Measurements from ENCODE around the gene RER1.

Gene RER1

GRCh38 chr1:2409745-2410144, 18.1 kb downstream of the RER1 start:
- no peak for DNase-seq

- no peak for DNase-seq
Observed at GRCh38 chr1:2411801-2412394, 20.3 kb downstream of the RER1 start.

DNA sequence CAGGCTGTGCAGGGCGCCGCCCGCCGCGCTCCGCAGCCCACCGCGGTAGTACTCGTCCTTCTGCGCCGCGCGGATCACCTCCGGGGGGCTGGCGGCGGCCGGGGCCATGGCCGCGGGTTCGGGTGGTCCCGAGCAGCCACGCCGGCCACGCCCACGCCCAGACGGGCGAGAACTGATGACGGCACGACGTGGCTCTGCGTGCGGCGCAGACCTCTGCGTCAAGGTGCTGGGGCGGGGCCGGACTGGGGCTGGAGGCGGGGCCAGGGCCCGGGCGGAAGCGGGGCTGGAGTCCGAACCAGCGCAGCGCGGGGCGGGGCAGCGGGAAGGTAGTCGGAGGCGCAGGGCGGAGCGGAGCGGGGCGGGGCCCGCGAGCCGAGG, 20.7 kb downstream of the RER1 start, which contains the start of gene PEX10:
Gene PEX10, minus strand, starts transcription at position 170 of the 378 bp plus-strand sequence. Its CDS starts 62 bp downstream, at position 108.
- DNase-seq = peak; percentile 97

GRCh38 chr1:2412773-2413494, 21.3 kb downstream of the RER1 start:
- DNase-seq = no peak

DNA sequence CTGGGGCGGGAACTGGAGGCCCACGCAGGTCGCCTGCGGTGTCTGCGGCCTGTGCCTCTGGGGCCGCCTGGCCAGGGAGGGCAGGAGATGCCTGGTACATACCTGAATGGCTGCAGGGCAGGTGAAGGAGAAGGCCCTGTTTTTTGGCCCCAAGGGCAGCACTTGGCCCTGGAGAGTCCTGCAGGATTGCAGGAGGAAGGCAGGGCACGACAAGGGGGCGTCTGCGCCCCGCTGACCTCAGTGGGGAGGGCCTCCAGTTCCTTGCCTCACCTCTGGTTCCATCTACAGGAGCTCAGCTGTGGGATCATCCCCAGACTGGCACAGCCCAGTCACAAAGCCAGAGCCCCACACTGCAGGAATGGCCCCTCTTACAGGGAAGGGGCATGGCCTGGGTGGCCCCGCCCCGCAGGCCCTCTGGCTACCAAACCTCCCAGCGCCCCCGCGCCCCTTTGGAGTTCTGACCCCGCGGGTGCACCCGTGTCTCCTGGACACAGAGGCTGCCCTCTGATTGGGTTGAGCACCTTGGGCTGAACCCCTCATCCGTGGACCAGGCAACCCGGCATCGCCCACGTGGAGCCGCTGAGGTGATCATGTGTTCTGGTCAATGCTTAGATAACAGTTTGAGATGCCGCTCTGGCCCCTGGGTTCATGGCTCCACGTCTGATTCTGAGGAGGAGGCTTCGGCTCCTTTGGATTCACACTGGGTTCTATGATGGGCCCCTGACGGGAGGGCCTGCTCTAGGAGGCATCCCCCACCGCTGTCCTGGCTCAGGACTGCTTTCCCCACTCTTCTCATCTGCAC, 22.1 kb downstream of the RER1 start:
- no peak for DNase-seq

DNA sequence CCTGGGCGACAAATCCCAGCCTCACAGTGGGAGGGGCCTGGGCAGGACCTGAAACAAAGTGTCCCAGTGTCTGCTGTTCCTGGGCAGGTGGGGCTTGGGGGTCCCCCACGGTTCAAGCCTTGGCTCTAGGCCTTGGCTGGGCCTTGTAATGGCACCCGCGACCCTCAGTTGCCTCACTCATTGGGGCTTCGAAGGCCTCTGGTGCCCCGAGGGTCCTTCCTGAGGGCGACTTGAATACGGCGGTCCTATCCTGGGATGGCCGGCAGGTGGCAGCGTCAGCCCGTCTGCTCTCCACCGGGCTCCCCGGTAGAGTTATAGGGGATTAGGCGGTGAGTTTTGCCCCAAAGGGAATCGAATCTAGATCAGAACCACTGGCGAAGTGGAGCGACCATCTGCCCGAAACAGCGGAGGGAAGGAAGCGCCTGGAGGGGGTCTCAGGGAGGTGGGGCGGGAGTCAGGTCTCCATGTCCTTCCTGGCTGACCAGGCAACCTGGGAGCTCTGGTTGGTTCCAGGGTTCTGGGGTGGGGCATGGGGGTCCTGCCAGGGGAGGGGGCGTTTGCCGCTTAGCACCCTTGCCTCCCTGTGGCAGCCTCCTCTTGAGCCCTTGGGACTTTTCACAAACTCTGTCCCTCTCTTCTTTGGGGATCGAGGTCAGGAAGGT, 22.8 kb downstream of the RER1 start:
- DNase-seq = peak; percentile 76

GRCh38 chr1:2415337-2415736, 23.7 kb downstream of the RER1 start:
- no peak for DNase-seq

DNA sequence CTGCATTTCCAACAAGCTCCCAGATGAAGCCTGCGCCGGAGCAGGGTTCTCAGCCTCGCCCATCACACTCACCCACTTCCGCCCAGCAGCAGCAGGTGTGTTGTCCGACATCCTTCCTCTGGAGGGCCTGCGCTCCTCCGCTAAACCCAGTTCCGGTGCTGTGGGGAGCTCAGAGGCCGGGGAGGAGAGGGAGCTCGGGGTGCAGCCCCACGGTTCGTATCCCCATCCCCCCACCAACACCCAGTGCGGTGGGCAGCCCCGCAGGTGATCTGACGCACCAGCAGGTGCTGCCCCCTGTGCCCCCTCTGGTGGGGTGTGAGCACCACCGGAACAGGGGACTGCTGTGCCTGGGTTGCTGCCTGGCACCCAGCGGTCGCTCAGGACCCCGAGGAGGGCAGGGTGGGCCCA, 24.2 kb downstream of the RER1 start:
- peak; percentile 44 for DNase-seq

DNA sequence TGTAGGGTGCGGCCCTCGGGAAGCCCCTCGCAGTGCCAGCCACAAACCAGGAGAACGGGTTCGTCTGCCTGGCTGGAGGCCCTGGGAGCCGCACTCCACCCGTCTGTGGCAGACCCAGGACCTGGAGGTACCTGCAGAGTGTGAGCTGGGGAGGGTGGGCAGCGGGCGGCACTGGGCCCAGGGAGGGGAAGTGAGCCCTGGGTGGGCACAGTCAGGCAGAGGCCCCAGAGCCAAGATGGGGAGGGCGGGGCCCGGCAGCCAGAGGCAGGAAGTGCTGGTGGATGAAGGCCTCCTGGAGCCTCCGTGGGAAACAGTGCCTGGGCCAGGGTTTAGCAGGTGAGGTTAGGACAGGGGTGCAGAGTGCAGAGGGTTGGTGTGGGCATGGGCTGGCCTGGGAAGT, 24.8 kb downstream of the RER1 start:
- no peak for DNase-seq

DNA sequence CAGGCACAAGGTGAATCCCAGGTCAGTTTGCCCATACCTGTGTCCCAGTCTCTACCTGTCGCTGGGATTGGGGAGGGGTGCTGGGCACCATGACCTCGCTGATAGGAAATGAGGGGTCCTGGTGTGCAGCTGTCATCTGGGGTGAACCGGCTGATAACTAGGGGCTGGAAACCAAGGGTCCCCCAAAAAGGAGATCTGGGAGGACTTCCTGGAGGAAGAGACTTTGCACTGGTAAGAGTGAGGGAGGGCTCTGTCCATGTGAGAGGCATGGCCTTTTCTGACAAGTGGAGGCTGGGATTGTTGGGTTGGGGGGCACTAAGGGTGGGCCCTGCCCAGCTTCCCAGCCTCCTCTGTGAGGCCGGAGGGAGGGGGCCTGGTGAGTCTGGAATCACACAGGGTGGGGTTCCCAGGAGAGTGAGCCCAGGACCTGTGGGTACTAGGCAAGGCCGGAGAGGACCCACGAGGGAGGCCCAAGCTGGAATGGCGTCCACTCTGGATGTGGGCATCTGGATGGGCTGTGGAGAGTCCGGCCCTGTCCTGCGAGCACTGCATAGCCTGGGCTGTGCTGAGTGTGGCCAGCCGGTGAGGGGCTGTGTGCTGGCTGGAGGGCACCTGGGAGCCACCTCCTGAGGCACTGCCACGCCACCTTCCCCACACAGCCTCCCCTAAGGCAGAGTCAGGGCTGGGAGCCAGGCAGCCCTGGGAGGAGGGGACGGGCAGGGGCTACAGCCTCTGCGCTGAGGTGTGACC, 25.6 kb downstream of the RER1 start:
- no peak for DNase-seq

- no peak for DNase-seq
Observed at GRCh38 chr1:2417833-2418225, 26.2 kb downstream of the RER1 start.

GRCh38 chr1:2418791-2419320, 27.2 kb downstream of the RER1 start:
- no peak for DNase-seq

- no peak for DNase-seq
Observed at GRCh38 chr1:2419416-2419815, 27.8 kb downstream of the RER1 start.

GRCh38 chr1:2422523-2422922, 30.9 kb downstream of the RER1 start:
- no peak for DNase-seq

DNA sequence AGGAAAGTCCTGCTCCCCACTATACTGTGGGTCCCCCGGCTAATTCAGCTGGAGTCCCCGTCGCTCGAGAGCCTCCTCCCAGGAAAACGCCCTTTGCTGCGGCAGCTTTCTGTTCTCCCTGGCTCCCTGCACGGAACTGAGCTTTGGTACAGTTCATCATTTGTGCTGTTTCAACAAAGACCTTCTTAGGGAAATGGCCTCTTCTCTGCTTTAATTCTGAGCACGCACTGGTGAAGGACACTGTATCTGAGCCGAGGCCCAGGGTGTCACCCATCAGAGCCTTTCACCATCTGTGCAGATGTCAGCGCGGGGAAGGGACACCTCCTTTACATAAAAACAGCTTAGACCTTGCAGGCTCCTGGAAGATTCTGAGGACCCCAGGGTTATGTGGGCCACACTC, 34.3 kb downstream of the RER1 start:
- no peak for DNase-seq

GRCh38 chr1:2426540-2426939, 34.9 kb downstream of the RER1 start:
- DNase-seq = no peak

GRCh38 chr1:2427051-2427450, 35.4 kb downstream of the RER1 start:
- DNase-seq = no peak

- no peak for DNase-seq
Observed at GRCh38 chr1:2427976-2428375, 36.3 kb downstream of the RER1 start.

DNA sequence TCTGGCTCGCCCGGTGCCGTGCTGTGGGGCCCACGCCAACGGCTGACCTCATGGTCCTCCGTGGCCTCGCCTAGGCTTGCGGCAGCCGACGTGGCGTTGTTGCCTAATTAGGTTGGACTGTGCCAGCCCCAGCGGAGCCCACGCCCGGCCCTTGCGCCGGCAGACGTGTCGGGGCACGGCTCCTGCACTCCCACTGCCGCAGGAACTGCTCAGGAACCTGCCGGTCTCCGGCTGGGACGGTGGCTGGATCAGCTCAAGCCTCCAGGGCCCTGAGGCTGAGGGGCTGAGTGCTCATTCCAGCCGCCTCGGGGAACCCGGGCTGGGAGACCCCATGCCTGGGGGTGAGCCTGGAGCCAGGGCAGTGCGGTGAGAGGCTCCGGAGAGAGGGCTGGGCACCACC, 36.8 kb downstream of the RER1 start:
- no peak for DNase-seq

DNA sequence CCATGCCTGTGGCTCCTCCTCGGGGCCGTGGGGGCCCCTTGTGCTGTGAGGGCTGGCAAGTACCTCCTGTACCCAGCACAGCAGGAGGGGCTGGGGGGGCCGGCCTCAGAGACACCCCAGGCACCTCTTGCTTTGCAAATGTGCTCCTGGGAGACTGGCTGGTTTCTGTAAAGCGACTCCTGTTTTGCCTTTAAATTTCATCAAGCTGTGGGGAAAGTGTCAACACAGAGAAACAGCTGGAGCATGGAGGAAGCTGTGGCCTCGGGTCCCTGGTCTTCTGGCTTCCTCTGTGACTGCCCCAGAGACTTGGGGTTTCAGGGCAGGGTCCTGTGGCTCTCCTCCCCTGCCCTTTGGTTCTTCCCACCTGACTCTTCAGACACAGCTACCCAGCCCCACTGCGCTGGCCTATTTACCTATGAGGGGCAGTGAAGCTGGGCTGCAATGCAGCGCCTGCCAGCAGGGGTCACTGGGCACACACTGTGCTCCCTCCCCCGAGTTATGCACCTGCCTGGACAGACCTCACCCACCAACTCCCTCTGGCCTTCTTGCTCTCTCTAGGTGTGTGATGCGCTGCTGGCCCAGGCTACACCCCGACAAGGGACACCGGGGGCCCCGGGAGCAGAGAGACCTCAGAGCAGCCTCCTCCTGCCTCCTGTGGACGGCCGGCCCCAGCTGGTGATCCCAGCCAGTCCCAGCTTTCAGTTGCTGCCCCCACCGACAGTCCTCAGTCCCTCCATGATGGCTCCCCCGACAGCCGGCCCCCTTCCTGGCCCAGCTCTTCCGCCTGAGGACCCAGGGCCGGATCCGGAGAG, 38.3 kb downstream of the RER1 start:
- no peak for DNase-seq

- DNase-seq = no peak
Observed at GRCh38 chr1:2430592-2430973, 38.9 kb downstream of the RER1 start.

- DNase-seq = no peak
Observed at GRCh38 chr1:2431103-2431502, 39.5 kb downstream of the RER1 start.

Data from CD4-positive, alpha-beta T cell treated with Interferon gamma for 1 hour (primary cell).